ENCODE data around the gene SPARC. TPM values are rescaled to one million over a fixed set of nuclear protein-coding genes. Genes with fewer than 3 reads are reported as not detected.

SPARC gene
- total RNA-seq, 1 experiment from 2014 or later: not detected

DNA sequence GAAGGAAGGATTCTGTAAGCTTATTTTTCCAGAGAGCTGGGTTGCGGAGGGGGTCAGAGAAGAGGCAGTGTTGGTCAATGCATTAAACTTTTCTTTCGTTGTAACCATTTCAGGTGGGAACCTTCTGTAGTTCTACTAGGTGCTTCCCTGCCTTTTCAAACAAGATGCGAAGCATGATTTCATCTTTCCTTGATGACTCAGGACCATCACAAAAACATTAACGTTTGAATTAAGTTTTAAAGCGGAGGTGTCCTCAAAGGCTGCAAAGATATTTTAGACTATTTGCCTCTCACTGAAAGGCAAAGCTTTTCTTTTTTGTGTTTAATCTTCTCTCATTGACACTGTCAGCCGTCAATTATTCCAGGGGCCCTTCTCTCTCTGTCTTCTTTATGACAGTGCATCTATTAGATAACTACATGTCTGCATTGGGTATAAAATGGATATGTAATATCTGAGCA lies 69.3 kb downstream of the SPARC start:
- no peak for DNase-seq
- no peak for TF ChIP-seq CTCF (IDR thresholded peaks at IDR 0.05; ENCODE audit: unreplicated experiment)
- intact Hi-C loops (cut with micrococcal nuclease; ENCODE audit: unreplicated experiment): no loop called here
- no peak overlapping the region for H3K27ac Mint-ChIP-seq (ENCODE audit: unreplicated experiment)
- BruUV-seq (replicated peaks): no TSS peak
- peaks cover 3% of the 10 kb centered on the region for H3K36me3 Mint-ChIP-seq (ENCODE audit: insufficient read depth, unreplicated experiment)
- H3K9me3 Mint-ChIP-seq (ENCODE audit: low read depth, unreplicated experiment): no peaks in the 10 kb centered on the region
- no peak overlapping the region for H3K4me3 Mint-ChIP-seq (ENCODE audit: low read depth, unreplicated experiment)
- CTCF ChIA-PET: interaction anchor here (0.7 to 1.7 kb wide), 5 partner anchors 8 to 153 kb away, joined by 3 to 9 read pairs (median 5); no protein-coding TSS in a partner anchor
- H3K27me3 Mint-ChIP-seq (ENCODE audit: unreplicated experiment): peaks cover 74% of the 10 kb centered on the region
- peaks cover 44% of the 10 kb centered on the region for H3K4me1 Mint-ChIP-seq (ENCODE audit: low read depth, unreplicated experiment)

DNA sequence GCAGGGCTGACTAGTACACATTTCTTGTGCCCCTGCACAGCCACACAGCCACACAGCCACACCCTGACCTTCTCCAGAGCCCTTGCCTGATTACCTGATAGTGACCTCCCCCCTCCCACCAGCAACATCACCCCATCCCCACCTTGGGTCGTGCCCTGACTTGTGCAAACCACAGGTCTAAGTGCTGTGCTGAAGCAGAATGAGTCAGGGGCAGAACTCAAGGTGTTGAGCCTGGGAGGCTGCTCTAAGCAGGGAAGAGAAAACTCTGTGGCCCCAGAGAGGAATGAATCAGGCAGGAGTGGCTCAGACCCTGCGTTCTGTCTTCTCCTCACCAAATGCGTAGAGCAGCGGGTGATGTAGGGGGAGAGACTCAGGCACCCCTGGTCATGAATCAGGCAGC lies 71.3 kb downstream of the SPARC start:
- no TSS peak for BruUV-seq (replicated peaks)
- Mint-ChIP-seq H3K4me3 (ENCODE audit: low read depth, unreplicated experiment) (no peak overlapping the region), H3K36me3 (ENCODE audit: insufficient read depth, unreplicated experiment) (peaks cover 5% of the 10 kb centered on the region), H3K9me3 (ENCODE audit: low read depth, unreplicated experiment) (no peaks in the 10 kb centered on the region), H3K27ac (ENCODE audit: unreplicated experiment) (no peak overlapping the region), H3K4me1 (ENCODE audit: low read depth, unreplicated experiment) (peaks cover 48% of the 10 kb centered on the region), H3K27me3 (ENCODE audit: unreplicated experiment) (peaks cover 72% of the 10 kb centered on the region)
- CTCF ChIA-PET: interaction anchor here (1.0 kb wide), 1 partner anchor 8 kb away, joined by 3 read pairs; no protein-coding TSS in a partner anchor
- DNase-seq: peak; percentile 50
- intact Hi-C loops (cut with micrococcal nuclease; ENCODE audit: unreplicated experiment): no loop called here
- no peak for TF ChIP-seq CTCF (IDR thresholded peaks at IDR 0.05; ENCODE audit: unreplicated experiment)

- CTCF ChIA-PET: interaction anchor here (1.0 to 1.2 kb wide), 2 partner anchors 9 to 45 kb away, joined by 3 read pairs; no protein-coding TSS in a partner anchor
- intact Hi-C loops (cut with micrococcal nuclease; ENCODE audit: unreplicated experiment): no loop called here
- H3K9me3 Mint-ChIP-seq (ENCODE audit: low read depth, unreplicated experiment): no peaks in the 10 kb centered on the region
- H3K27ac Mint-ChIP-seq (ENCODE audit: unreplicated experiment): no peak overlapping the region
- peaks cover 72% of the 10 kb centered on the region for H3K27me3 Mint-ChIP-seq (ENCODE audit: unreplicated experiment)
- TF ChIP-seq CTCF (IDR thresholded peaks at IDR 0.05; ENCODE audit: unreplicated experiment): no peak
- H3K36me3 Mint-ChIP-seq (ENCODE audit: insufficient read depth, unreplicated experiment): peaks cover 5% of the 10 kb centered on the region
- no peak for DNase-seq
- H3K4me3 Mint-ChIP-seq (ENCODE audit: low read depth, unreplicated experiment): no peak overlapping the region
- peaks cover 48% of the 10 kb centered on the region for H3K4me1 Mint-ChIP-seq (ENCODE audit: low read depth, unreplicated experiment)
- BruUV-seq (replicated peaks): no TSS peak
These were observed 72.2 kb downstream of the SPARC start for GRCh38 chr5:151614565-151614964.

DNA sequence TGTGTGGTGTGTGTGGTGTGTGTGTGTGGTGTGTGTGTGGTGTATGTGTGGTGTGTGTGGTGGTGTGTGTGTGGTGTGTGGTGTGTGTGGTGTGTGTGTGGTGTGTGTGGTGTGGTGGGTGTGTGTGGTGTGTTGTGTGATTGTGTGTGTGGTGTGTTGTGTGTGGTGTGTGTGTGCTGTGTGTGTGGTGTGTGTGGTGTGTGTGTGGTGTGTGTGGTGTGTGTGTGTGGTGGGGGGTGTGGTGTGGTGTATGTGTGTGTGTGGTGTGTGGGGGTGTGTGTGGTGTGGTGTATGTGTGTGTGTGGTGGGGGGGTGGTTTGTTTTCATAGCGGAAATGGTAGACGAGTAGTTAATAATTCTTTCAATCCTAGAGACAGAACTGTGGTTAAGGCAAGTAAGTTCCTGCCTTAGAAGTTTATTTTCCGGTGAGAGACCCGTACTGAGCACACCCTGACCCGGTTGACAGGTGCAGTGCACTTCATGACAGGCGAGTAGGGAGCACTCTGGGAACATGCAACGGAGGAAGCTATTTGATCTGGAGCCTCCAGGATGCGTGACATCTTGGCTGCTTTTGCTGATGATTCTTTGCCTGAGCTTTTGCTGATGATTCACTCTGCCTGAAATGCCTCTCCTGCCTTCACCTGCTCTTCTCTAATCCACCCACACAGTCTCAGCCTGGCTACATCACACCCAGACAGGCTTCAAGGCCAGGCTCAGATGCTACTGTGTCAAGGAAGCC lies 73.9 kb downstream of the SPARC start:
- intact Hi-C loops (cut with micrococcal nuclease; ENCODE audit: unreplicated experiment): no loop called here
- TF ChIP-seq CTCF (IDR thresholded peaks at IDR 0.05; ENCODE audit: unreplicated experiment): no peak
- Mint-ChIP-seq H3K4me3 (ENCODE audit: low read depth, unreplicated experiment) (no peak overlapping the region), H3K4me1 (ENCODE audit: low read depth, unreplicated experiment) (peaks cover 47% of the 10 kb centered on the region), H3K9me3 (ENCODE audit: low read depth, unreplicated experiment) (no peaks in the 10 kb centered on the region), H3K27me3 (ENCODE audit: unreplicated experiment) (peaks cover 82% of the 10 kb centered on the region), H3K27ac (ENCODE audit: unreplicated experiment) (peak overlapping the region; percentile 42), H3K36me3 (ENCODE audit: insufficient read depth, unreplicated experiment) (peaks cover 5% of the 10 kb centered on the region)
- DNase-seq: peak; percentile 30
- no TSS peak for BruUV-seq (replicated peaks)
- CTCF ChIA-PET: interaction anchor here (0.9 to 1.2 kb wide), 3 partner anchors 14 to 43 kb away, joined by 3 read pairs; no protein-coding TSS in a partner anchor
